HG02885 (cell line): ENCODE results near the gene CYTH4.
"Not testable (repeated sequence)": the region's sequence is repeated elsewhere in the genome, so short reads cannot be mapped to it uniquely, and the experiment has no call there.

Experiments used
- ATAC-seq: cut with Tn5 transposase; IDR thresholded peaks from one replicate; pipeline ENCODE4 v1.9.1; 2021; ENCODE audit warnings: mild to moderate bottlenecking; ENCODE audit not compliant: unreplicated experiment, poor library complexity

The CYTH4 gene, protein sequence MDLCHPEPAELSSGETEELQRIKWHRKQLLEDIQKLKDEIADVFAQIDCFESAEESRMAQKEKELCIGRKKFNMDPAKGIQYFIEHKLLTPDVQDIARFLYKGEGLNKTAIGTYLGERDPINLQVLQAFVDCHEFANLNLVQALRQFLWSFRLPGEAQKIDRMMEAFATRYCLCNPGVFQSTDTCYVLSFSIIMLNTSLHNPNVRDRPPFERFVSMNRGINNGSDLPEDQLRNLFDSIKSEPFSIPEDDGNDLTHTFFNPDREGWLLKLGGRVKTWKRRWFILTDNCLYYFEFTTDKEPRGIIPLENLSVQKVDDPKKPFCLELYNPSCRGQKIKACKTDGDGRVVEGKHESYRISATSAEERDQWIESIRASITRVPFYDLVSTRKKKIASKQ

DNA sequence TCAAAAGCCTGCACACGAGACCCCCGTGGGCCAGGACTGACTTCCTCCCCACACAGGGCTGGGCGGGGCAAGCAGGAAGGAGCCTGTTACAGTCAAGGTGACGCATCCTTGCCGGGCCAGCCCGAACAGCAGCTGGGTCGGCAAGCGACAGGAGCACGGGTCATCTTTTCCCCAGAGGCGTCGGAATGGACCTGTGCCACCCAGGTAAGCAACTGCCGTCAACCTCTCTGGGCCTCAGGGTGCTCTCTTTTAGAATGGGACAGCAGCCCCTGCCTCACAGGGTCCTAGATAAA, at the start of gene CYTH4:
Gene CYTH4 (plus strand): TSS at position 124 of the 293 bp plus-strand sequence. CDS start 62 bp downstream, at position 186.
- ATAC-seq = peak; percentile 50

DNA sequence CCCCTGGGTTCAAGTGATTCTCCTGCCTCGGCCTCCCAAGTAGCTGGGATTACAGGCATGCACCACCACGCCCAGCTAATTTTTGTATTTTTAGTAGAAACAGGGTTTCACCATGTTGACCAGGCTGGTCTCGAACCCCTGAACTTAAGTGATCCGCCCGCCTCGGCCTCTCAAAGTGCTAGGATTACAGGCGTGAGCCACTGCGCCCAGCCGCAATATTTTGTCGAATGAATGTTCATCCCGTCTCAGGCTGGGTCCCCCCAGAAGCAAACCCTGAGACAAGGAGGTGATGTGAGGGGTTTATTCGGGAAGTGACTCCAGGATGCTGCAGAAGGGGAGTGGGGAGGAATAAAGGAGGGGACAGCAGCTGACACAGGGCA, 48.9 kb upstream of the CYTH4 start:
- ATAC-seq = not testable (repeated sequence)

DNA sequence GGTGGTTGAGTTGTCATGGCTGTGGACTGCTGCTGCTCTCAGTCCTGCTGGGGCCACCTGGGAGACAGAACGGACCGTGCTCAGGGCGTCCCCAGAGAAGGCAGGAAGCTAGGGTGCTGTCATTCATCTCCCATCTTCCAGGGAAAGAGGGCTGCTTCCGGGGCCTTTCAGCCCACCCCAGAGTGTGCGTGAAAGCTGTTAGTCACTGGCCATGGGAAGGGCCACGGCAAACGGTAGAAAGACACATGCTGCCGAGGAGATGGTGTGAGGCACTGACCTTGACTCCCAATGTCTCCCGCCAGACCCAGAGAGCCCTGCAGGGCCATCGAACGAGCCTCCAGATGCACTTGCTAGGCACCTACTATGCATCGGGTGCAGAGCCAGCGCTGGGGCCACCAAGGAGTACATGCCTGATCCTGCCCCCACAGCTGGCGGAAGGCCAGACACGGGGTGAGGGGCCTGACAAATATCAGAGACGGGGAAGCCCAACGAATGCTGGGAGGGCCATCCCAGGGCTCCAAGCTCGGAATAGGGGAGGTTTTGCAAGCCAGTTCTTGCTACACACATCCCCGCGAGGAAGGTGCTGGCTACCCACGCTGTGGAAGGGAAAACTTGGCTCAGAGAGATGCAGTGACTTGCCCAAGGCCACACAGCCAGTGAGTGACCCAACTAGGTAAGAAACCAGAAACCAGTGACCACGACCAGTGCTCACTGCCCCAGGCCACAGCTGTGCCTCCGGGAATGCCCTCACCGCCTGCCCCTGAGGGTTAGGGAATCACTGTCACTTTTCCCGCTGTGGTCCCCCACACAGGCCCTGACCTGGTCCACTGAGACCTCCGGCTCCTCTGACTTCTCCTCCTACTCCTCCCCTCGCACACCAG, 48.3 kb upstream of the CYTH4 start:
- ATAC-seq = no peak

DNA sequence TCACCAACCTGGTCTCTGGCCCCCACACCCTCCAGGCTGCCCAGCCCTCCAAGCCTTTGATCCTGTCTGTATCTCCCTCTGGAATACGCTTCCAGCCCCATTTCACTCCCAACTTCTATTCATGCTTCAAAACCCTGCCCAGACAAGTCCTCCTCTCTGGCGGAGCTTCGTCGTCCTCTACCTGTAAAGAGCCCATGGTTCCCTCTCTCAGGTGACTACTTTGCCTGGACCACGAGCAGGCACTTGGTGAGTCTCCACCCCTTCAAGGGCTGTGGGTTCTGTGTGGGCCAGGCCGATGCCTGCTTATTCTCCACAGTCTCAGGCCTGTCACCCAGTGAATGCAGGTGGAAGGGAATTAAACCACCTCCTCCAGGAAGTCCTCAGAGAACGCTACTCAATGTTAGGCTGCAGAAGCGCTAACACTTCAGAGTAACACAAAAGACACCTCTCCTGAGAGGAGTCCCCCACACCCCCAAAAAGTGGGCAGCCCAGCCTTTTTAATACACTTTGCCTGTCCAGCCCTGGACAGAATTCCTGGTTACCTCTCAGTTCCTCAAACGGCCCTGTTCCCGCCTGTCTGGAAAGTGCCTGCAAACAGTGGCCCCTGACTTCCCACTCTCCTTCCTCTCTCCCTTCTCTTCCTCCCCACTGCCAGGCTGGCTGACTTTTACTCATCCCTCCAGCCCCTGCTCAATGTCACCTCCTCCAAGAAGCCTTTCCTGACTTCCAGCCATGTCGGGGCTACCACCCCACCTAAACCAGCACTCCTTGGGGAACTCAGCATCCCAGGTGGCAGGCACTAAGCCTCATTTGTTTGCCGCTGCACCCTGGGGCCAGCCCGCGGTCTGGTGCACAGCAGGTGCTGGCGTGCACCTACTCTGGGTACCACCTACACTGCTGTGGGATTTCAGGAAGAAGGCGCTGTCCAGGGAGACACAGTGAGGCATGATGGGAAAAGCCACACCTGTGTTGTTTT, 47.3 kb upstream of the CYTH4 start:
- ATAC-seq = no peak

DNA sequence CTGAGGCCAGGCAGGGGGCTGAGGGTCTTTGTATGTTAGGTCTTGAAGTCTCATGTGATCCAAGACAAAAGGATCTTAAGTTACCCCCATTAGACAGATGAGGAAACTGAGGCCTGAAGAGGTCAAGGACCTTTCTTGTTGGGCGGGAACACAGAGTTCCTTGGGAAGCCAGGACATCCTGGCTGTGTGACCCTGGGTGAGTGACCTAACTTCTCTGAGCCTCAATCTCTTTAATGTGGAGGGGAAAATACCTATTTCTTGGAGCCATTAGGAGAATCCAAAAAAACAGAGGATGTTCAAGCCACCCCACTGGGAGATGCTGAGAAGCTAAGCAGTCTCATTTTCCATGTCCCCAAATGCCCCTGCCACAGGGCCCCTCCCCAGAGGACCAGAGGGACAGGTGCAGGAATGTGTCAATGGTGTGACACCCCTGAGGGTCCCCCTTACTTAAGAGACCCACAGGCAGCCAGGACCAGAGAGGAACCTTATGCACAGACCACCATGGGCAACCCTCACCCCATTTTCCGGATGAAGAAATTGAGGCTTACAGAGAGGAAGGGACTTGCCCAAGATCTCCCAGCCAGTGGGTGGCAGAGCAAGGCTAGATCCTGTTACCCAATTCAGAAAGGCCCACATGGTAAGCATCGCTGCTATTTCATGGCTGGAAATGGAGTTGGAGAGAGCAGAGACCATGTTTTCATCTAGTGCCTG, 46.3 kb upstream of the CYTH4 start:
- ATAC-seq = no peak

DNA sequence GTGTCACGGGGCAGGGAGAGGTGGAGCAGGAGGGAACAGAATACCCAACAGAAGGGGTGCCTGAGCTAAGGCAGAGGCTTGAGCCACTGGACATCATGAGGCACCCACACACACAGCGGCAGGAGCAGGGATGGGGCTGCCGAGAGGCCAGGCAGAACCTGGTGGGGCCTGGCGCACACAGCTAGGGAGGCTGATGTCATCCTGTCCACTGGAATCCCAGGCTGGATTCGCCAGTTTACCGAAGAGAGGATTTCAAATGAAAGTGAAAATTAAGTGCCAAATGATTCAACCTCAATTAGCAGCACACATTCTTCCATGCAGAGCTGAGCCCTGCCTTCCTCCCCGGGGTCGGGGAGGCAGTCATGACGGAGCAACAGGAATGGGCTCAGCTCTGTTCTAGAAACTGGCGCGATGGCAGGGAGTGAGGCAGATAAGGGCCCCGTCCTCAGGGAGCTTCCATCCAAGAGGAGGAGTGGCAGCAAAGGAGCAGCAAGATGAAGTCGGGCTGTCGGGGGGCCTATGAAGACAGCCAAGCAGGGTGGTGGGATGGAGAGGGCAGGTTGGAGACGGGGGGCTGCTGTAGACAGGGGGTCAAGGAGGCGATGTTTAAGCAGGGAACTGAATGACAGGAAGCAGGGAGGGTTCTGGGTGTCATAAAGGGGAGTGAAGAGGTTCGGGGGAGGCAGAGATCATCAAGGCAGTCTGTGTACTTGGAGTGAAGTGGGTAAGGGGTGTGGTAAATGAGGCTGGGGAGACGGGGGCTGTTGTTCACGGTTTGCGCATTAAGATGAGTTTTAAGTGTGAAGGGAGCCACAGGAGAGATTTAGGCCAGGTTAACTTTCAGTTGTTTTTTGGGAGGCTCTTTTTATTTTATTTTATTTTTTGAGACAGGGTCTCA, 44.7 kb upstream of the CYTH4 start:
- ATAC-seq = no peak

DNA sequence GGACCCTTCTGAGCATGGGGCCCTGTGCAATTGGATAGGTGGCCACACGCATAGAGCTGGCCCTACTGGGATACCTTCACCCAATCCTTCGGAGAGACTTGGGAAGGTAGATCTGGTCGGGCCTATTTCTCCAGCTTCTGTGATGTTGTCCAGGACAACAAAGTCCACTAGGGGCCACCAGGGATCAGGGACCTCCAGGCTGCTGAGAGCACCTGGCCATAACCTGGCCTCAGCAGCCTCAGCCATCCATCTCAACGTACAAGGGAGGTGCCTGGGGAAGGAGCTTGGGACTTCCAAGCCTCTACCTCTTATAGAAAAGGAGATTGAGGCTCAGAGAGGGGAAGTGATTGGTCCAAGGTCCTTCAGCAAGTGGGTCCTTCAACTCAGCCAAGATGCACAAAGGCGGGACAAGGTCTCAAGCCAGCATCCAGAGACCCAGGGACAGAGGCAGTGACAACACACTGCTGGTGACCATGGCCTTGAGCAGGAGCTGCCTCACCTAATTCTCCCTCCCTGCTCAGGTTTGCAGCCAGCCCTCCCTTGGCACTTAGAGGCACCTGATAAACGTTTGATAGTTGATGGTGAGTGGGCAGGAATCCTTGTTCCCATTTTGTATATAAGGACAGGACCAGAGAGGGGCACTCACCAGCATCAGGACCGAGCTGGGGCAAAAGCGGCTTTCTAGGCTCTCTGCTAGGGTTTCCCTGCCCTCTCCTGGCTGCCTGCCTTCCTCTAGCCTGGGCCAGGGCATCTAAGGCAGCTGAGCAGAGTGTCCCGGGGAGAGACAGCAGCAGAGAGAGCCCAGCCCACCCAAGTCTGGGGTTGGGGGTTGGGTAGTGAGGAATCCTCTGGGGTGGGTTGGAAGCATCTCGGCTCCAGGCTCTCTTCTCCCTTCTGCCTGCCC, 42.7 kb upstream of the CYTH4 start:
- no peak for ATAC-seq

DNA sequence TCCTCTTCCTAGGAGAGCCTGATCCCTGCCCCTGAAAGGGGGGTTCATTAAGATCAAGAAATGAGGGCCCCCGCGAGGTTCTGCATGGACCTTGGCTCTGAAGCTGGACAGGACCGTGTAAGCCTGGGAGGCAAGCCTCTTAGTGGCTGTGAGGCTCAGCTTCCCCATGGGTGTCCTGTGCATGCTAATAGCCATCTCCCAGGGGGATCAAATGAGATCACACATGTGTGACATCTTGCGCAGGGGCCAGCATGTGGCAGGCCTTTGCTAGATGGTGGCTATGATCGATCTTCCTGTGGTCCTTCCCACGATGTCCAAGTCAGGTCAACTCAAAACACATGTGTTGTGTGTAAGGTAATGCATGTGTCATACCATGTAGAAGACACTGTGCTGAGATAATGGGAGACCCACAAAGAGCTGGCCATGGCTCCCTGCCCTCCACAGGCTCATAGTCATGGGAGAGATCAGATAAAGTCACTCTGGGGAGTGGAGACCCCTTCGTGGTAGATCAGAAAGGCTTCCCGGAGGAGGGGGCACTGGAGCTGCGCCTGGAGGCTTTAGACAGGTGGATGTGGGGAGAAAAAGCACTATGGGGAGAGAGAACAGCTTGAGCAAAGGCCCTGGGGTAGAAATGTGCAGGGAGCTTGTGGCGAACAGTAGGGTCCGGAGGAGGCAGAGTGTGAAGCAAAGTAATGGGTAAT, 41.9 kb upstream of the CYTH4 start:
- ATAC-seq = no peak

DNA sequence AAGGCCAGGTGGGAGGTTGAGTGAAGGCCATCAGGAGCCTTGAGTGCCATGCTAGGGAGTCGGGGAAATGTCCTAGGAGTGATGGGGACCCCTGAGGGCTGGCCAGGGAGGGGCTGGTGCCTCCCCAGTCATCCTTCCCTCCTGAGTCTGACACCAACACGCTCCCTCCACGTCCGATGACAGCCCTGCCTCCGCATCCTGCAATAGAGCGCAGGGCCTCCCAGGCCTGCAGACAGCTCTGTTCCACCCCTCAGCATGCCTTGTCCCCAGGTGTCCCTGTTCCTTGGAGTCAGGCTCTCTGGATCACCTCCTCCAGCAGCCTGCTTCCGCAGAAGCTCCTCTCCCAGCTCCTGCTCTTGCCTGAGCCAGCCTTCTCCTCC, 41.4 kb upstream of the CYTH4 start:
- ATAC-seq = no peak

DNA sequence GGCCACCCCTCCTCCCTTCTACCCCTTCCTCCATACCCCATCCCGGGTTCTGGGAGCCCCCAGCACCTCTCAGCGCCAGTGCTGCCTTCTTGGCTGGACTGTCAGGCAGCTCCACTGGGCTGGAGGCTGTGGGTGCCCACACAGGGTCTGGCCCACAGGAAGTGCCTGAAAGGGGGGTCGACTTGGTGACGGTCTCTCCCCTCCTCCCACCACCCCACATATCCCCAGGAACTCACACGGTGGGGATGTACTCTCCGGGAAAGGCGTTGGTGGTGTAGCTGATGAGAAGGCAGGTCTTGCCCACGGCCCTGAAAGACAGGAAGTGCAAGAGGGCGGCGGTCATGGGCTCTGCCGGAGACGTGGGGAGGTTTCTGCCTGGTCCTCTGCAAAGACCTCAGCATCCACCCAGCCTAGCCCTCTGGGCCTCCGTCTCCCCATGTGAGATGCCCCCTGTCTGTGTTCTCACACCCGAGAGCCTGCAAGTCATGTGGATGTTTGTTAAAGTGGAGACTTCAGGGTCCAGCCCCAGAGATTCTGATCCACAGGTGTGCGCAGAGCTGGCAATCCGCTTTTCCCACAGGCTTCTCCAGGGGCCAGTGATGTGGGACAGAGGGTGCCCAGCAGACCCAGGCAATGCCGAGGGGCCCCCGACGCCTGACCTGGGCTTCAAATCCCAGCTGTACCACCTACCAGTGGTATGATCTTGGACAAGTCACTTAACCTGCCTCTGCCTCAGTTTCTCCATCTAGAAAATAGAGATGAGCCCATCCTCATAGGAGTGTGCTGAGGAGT, 40.8 kb upstream of the CYTH4 start:
- ATAC-seq = no peak

DNA sequence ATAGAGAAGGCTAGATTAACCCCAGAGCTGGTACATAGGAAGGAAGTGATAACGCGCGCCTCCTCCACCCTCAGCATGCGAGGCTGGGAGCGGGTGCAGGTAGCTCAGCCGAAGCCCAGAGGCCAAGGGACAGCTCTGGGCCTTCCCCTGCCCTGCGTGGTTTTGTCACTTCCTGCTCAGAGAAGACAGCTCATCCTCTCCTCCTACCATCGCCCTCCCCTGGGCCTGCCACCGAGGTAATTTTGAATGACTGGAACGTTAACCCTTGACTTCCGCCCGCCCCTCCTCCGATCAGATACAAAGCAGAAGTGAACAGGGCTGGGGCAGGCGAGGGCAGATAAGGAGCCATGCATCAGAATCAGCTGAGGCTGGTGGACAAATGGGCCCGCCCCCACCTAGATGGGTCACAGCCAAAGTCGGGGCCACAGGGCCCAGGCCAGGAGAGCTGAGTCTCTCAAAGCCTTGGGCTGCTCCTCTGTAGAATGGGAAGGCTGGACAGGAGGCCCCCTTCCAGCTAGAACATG, 39.9 kb upstream of the CYTH4 start:
- peak; percentile 66 for ATAC-seq

DNA sequence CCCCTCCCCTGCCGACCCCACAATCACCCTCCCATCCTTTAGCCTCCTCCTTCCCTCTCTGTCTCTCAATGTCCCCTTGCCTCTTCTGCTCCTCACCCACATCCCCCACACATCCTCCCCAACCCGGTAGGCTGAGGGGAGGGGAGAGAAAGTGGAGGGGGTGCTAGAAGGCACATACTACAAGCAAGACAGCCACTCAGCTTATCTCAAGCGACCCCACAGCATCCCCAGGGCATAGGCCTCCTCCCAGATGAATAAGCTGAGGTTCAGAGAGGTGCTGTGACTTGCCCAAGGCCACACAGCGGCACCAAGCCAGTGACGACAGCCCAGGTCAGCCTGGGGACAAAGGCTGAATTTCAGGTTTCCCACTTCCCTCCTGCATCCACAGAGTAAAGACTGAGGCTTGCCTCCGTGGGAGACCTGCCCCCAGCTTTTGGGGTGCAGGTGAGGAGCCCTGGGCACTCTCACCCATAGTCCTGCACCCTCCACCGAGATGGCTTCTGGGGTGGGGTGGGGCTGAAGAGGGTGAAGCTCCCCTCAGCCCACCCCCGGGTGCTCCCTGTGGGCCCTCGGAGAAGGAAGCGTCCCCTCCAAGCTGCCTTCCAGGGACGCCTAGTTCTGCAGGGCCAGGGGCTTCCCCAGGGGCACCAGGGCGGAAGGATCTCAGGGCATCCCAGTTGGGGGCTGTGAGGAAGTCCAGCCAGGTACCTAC, 38.8 kb upstream of the CYTH4 start:
- ATAC-seq = no peak

DNA sequence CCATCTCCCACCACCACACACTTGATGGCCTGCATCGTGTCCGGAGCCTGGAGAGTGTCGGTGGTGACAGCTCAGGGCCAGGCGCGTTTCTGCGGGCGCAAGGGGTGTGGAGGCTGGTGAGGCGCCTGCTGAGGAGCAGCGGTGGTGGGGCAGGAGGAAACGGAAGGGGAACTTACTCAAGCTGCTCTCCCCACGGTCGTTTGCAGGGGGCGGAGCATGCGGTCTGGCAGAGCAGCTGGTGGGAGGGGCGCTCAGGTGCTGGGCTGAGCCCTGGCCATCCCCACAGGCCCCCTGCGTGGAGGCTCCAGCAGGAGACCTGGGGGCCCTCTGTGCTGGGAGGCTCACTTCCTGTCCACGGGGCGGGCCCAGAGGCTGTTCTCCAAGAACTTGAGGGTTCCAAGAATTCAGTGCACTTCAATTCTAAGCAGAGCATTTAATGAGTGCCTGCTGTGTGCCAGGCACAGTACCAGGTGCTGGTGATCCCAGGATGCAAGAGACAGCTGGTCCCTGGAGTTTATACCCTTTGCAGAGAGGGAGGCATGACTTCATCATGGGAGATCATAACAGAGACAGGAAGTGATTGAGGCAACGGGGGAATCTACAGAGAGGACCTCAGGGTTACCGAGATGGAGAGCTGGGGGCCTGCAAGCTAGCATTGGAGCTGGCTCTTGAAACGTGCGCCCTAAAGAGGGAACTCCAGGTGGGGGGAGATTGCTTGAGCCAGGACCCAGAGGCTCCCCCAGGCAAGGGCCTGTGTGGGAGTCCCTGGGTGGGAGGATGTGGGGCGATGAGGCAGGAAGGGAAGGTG, 38.0 kb upstream of the CYTH4 start, which contains the start of gene RAC2:
Gene RAC2 (minus strand): TSS at position 156 of the 808 bp plus-strand sequence. CDS start 121 bp downstream, at position 35.
- ATAC-seq = peak; percentile 49

DNA sequence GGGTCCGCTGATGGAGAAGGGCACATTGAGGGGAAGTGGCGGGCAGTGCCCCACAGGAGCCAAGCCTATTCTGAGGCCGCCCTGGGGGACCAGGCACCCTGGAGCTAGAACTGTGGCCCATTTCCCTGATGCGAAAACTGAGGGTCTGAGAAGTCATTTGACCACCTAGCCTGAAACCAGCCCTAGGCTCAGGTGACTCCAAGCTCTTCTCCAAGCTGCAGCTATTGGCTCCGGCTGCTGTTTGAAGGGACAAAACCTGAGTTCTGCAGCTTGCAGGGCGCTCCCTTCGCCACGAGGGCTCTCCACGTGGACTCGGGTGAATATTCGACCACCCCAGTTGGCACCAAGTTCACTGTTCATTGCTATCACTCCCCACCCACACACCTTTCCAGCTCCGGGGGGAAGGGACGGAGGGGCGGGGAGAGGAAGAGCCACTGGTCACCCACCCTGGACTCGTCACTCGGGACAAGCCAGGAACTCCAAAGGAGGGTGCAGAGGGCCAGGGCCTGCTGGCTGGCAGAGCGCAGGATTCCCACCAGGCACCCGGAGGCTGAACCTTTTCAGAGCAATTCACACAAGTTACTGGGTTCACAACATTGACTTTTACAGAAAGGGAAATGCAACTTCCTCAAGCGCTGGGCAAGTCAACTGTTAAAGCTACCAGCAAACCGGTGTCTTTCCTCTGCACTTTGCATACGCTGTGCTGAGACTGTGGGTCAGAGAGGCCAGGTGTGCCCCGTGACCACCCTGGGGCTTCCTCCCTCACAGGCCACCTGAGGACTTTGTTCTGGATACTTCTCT, 37.2 kb upstream of the CYTH4 start:
- ATAC-seq = no peak
